Endodermal cell (in vitro differentiated cells): Measurements from ENCODE around the gene ZHX3. TPM values are rescaled to one million over a fixed set of nuclear protein-coding genes. Genes with fewer than 3 reads are reported as not detected.
A peak's percentile ranks its signal among the peaks of the same experiment; 100 is the strongest.

Source experiments
- DNase-seq: peaks from one replicate; pipeline ENCODE4 v3.0.0-alpha.2; 2017
- H3K27ac ChIP-seq: 2 replicates; pipeline ENCODE4 v1.5.1; 2013; ENCODE audit warnings: mild to moderate bottlenecking, low read depth, low read length, moderate library complexity
- H3K27me3 ChIP-seq: 2 replicates; pipeline ENCODE4 v1.6.1; 2013; ENCODE audit warnings: mild to moderate bottlenecking, low read length, moderate library complexity; ENCODE audit not compliant: insufficient read depth, control insufficient read depth, poor library complexity, severe bottlenecking
- H3K36me3 ChIP-seq: 2 replicates; pipeline ENCODE4 v1.7.0; 2013; ENCODE audit warnings: mild to moderate bottlenecking, low read length, moderate library complexity; ENCODE audit not compliant: control insufficient read depth, insufficient read depth
- H3K4me1 ChIP-seq: one replicate; pipeline ENCODE4 v1.7.0; 2013; ENCODE audit warnings: low read length; ENCODE audit not compliant: control insufficient read depth, insufficient read depth
- H3K4me3 ChIP-seq: 2 replicates; pipeline ENCODE4 v1.5.1; 2013; ENCODE audit warnings: mild to moderate bottlenecking, low read length, moderate library complexity
- H3K9ac ChIP-seq: 2 replicates; pipeline ENCODE4 v1.6.1; 2013; ENCODE audit warnings: mild to moderate bottlenecking, low read length, moderate library complexity; ENCODE audit not compliant: poor library complexity, severe bottlenecking; ENCODE audit errors: extremely low read depth
- H3K9me3 ChIP-seq: 2 replicates; pipeline ENCODE4 v1.6.1; 2013; ENCODE audit warnings: mild to moderate bottlenecking, low read length, moderate library complexity; ENCODE audit not compliant: control insufficient read depth
- H3K27ac Mint-ChIP-seq: 2 replicates; pipeline ENCODE4 v1.8.0; 2020; ENCODE audit warnings: mixed read lengths
- H3K27me3 Mint-ChIP-seq: 2 replicates; pipeline ENCODE4 v1.8.0; 2021; ENCODE audit warnings: mild to moderate bottlenecking, mixed read lengths; ENCODE audit not compliant: insufficient read depth
- H3K36me3 Mint-ChIP-seq: 2 replicates; pipeline ENCODE4 v1.8.0; 2020; ENCODE audit warnings: low read depth, mixed read lengths
- H3K4me1 Mint-ChIP-seq: 2 replicates; pipeline ENCODE4 v1.8.0; 2020; ENCODE audit warnings: mixed read lengths
- H3K4me3 Mint-ChIP-seq: 2 replicates; pipeline ENCODE4 v1.8.0; 2020; ENCODE audit warnings: mild to moderate bottlenecking, moderate library complexity, mixed read lengths
- H3K9me3 Mint-ChIP-seq: 2 replicates; pipeline ENCODE4 v1.8.0; 2020; ENCODE audit warnings: mild to moderate bottlenecking, mixed read lengths
- WGBS, 2 experiments: methylation state at CpG; one replicate each; pipeline versions ENCODE4 v1.1.5 to v1.1.7; 2013; ENCODE audit warnings: missing lambda C conversion rate in 2 of 2, mixed read lengths in 1 of 2; ENCODE audit not compliant: insufficient coverage in 1 of 2, insufficient read length in 1 of 2; 5-methylcytosine and 5-hydroxymethylcytosine counted together
- total RNA-seq, 2 donors: library from RNA; stranded (reverse); fragmentation: NEBNext Ultra II Directional in 1 of 2; extraction: Animal tissue kit (Norgen Biotek cat#: 25700) in 1 of 2; gene quantifications; 2 replicates in 1 of 2; 3 replicates in 1 of 2; pipeline ENCODE4 v1.2.1, GENCODE V29; 2021
- TF ChIP-seq, protein P1 (sequence below): fragments of 200-600 bp; sonication (generic); conservative IDR thresholded peaks from 2 replicates; pipeline ENCODE4 v1.5.0; 2021; ENCODE audit warnings: antibody characterized with exemption, mild to moderate bottlenecking

Gene ZHX3
- total RNA-seq, 2 donors from 2014 or later, result 5.4 to 5.5 TPM

DNA sequence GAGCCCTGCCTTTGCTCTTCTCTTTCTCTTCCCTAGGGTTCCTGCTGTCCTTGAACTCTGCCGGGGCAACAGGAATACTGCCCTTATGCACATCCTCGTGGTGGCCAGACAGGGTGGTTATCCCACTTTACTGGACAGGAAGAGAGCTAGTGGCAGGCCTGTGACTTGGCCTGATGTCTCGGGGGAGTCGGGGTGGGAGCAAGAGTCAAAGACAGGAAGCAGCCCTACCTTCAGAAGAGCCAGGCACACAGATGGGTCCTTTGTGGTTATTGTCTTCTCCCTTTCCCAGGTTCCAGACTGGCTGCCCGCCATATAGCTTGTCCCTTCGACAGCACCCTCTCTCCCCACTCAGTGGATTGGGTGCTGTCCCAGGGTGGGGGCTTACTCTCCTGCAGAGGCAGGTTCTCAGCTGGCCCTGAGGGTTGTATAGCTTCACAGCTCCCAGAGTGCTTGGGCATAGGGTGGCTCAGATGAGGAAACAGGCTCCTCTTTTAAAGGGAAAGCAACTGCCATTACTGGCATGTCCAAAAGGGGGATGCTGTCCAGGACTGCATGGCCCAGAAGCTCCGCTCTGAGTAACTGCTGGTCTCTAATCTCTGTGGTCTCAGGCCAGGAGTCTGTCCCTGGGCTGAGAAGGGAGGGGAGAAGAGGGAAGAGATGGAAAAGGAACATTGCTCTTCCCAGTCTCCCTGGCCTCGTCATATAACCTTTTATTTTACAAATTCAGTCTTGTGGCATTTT, 162.9 kb downstream of the ZHX3 start:
- DNase-seq, result no peak
- Histone ChIP-seq H3K27me3 (no peaks in the 10 kb centered on the region), H3K4me1 (no peaks in the 10 kb centered on the region), H3K9ac (no peak overlapping the region), H3K9me3 (no peaks in the 10 kb centered on the region), H3K36me3 (peaks cover 43% of the 10 kb centered on the region), H3K27ac (no peak overlapping the region), H3K4me3 (no peak overlapping the region)
- Mint-ChIP-seq H3K9me3 (no peaks in the 10 kb centered on the region), H3K4me1 (peaks cover 7% of the 10 kb centered on the region), H3K36me3 (peaks cover 8% of the 10 kb centered on the region), H3K27me3 (no peaks in the 10 kb centered on the region), H3K27ac (peak overlapping the region; percentile 80), H3K4me3 (no peak overlapping the region)
- TF ChIP-seq, protein P1, sequence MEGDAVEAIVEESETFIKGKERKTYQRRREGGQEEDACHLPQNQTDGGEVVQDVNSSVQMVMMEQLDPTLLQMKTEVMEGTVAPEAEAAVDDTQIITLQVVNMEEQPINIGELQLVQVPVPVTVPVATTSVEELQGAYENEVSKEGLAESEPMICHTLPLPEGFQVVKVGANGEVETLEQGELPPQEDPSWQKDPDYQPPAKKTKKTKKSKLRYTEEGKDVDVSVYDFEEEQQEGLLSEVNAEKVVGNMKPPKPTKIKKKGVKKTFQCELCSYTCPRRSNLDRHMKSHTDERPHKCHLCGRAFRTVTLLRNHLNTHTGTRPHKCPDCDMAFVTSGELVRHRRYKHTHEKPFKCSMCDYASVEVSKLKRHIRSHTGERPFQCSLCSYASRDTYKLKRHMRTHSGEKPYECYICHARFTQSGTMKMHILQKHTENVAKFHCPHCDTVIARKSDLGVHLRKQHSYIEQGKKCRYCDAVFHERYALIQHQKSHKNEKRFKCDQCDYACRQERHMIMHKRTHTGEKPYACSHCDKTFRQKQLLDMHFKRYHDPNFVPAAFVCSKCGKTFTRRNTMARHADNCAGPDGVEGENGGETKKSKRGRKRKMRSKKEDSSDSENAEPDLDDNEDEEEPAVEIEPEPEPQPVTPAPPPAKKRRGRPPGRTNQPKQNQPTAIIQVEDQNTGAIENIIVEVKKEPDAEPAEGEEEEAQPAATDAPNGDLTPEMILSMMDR, result peak; percentile 34
- WGBS, 2 experiments, result 96 to 97% methylated on average over 5 to 8 of the region's 8 CpGs

GRCh38 chr20:41152108-41152757, 165.3 kb downstream of the ZHX3 start:
- peaks cover 10% of the 10 kb centered on the region for H3K36me3 Mint-ChIP-seq
- Histone ChIP-seq H3K9ac (no peak overlapping the region), H3K9me3 (no peaks in the 10 kb centered on the region), H3K27me3 (no peaks in the 10 kb centered on the region), H3K4me1 (no peaks in the 10 kb centered on the region), H3K36me3 (peaks cover 55% of the 10 kb centered on the region), H3K4me3 (no peak overlapping the region), H3K27ac (no peak overlapping the region)
- peaks cover 22% of the 10 kb centered on the region for H3K4me1 Mint-ChIP-seq
- WGBS, 2 experiments, result 88 to 90% methylated on average over 5 of the region's 5 CpGs
- TF ChIP-seq, protein P1, result no peak
- H3K4me3 Mint-ChIP-seq, result no peak overlapping the region
- DNase-seq, result no peak
- H3K27me3 Mint-ChIP-seq, result no peaks in the 10 kb centered on the region
- no peaks in the 10 kb centered on the region for H3K9me3 Mint-ChIP-seq
- H3K27ac Mint-ChIP-seq, result peak overlapping the region; percentile 71

DNA sequence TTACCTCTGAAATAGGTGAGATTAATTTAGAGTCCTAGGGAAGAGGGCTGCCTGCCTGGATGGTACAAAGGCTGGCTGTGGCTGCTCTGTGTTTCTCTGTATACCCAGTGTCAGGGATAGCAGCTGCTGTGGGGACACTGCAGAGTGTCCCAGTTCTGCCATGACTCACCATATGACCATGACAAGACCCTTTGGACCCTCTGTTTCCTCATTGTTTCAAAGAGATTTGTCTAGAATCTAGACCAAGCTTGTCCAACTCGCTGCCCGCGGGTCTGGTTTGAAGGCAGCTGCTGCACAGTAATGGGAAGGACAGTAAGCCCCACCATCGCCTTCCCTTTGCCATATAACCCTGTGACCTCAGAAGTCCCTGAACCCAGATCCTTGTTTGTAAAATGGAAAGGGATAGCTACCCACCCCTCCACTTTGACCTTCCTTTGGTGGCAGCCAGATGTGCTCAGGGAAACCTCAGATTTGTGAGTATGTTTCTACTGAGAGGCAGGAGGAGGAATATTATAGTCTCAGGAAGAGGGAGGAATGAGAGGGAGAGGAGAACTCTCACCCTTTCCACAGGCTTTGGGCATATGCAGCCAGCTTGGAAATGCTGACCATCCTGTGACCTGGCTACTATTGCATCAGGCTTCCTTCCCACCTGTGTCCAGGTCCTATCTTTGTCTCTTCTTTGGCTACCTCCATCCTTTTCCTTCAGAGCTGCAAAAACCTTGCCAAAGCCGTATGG, 166.2 kb downstream of the ZHX3 start:
- Mint-ChIP-seq H3K4me3 (no peak overlapping the region), H3K4me1 (peaks cover 29% of the 10 kb centered on the region), H3K27ac (peak overlapping the region; percentile 10), H3K36me3 (peaks cover 15% of the 10 kb centered on the region), H3K27me3 (no peaks in the 10 kb centered on the region), H3K9me3 (no peaks in the 10 kb centered on the region)
- H3K36me3 ChIP-seq, result peaks cover 64% of the 10 kb centered on the region
- H3K9ac ChIP-seq, result no peak overlapping the region
- H3K4me1 ChIP-seq, result no peaks in the 10 kb centered on the region
- H3K27me3 ChIP-seq, result no peaks in the 10 kb centered on the region
- WGBS, 2 experiments, result 95 to 99% methylated on average over 4 to 5 of the region's 5 CpGs
- no peaks in the 10 kb centered on the region for H3K9me3 ChIP-seq
- H3K4me3 ChIP-seq, result no peak overlapping the region
- no peak for DNase-seq
- TF ChIP-seq, protein P1, result no peak
- no peak overlapping the region for H3K27ac ChIP-seq
